Activated CD4-positive, alpha-beta T cell treated with anti-CD3 and anti-CD28 coated beads for 24 hours (primary cell): ENCODE measurements around the gene DHCR7.

ENCODE experiments used
- DNase-seq, 2 donors: peaks; one replicate each; pipeline ENCODE4 v3.0.0-alpha.2; 2020; ENCODE audit warnings: low read depth in 2 of 2

DHCR7 gene

GRCh38 chr11:71456831-71457230, 8.6 kb upstream of the DHCR7 start:
- DNase-seq, result no peak

- DNase-seq, result no peak
Measured at GRCh38 chr11:71456294-71456693, 8.1 kb upstream of the DHCR7 start.

- no peak for DNase-seq
Measured at GRCh38 chr11:71454470-71455113, 6.4 kb upstream of the DHCR7 start.

- DNase-seq, result no peak
Measured at GRCh38 chr11:71453918-71454304, 5.7 kb upstream of the DHCR7 start.

GRCh38 chr11:71453037-71453917, 5.1 kb upstream of the DHCR7 start, which contains the start of gene NADSYN1:
TSS of gene NADSYN1 (plus strand) at chr11:71453203. CDS start at chr11:71453297, 94 bp downstream.
- DNase-seq, result peak; percentile 92 to 93

GRCh38 chr11:71452199-71453036, 4.2 kb upstream of the DHCR7 start:
- no peak for DNase-seq

- no peak for DNase-seq
Measured at GRCh38 chr11:71451596-71452198, 3.5 kb upstream of the DHCR7 start.

GRCh38 chr11:71450939-71451338, 2.7 kb upstream of the DHCR7 start:
- no peak for DNase-seq

- DNase-seq, result no peak
Measured at GRCh38 chr11:71450507-71450906, 2.3 kb upstream of the DHCR7 start.

- DNase-seq, result no peak
Measured at GRCh38 chr11:71449596-71449995, 1.4 kb upstream of the DHCR7 start.

GRCh38 chr11:71447791-71448256, 369 bp downstream of the DHCR7 start:
- peak in 1 of 2 donors; percentile 27 for DNase-seq

- DNase-seq, result no peak
Measured at GRCh38 chr11:71446942-71447688, 1.1 kb downstream of the DHCR7 start.

GRCh38 chr11:71446150-71446549, 2.0 kb downstream of the DHCR7 start:
- no peak for DNase-seq

- DNase-seq, result no peak
Measured at GRCh38 chr11:71444811-71445210, 3.4 kb downstream of the DHCR7 start.

- DNase-seq, result no peak
Measured at GRCh38 chr11:71443736-71444445, 4.3 kb downstream of the DHCR7 start.

GRCh38 chr11:71442880-71443279, 5.3 kb downstream of the DHCR7 start:
- no peak for DNase-seq

GRCh38 chr11:71442123-71442522, 6.1 kb downstream of the DHCR7 start:
- no peak for DNase-seq

- no peak for DNase-seq
Measured at GRCh38 chr11:71441251-71441650, 6.9 kb downstream of the DHCR7 start.

- DNase-seq, result no peak
Measured at GRCh38 chr11:71440021-71440755, 8.0 kb downstream of the DHCR7 start.

GRCh38 chr11:71438650-71439049, 9.5 kb downstream of the DHCR7 start:
- no peak for DNase-seq
